ENCODE measurements around the gene RNF182.
"Not testable (repeated sequence)": the region's sequence is repeated elsewhere in the genome, so short reads cannot be mapped to it uniquely, and the experiment has no call there.

Gene RNF182

GRCh38 chr6:13918686-13919250 lies 6.0 kb upstream of the RNF182 start:
- no peak for DNase-seq

DNA sequence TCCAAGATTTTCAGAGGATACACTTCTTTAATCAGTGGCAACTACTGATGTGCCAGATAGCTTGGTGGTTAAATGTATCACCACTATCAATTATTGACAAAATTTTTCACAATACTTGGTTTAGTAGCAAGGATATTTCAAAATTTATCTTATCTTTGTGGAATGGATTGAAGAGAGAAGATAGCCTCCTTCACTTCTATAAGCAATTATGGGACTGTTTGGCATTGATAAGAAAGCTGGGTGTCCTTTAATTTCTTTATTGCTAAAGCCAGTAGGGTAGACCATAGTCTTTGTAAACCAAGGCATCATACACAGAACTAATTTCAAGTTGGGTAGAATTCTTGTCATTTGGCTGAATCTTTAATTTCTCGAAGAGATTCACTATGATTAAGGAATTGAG lies 4.9 kb upstream of the RNF182 start:
- no peak for DNase-seq

GRCh38 chr6:13920552-13920951 lies 4.2 kb upstream of the RNF182 start:
- no peak for DNase-seq

DNA sequence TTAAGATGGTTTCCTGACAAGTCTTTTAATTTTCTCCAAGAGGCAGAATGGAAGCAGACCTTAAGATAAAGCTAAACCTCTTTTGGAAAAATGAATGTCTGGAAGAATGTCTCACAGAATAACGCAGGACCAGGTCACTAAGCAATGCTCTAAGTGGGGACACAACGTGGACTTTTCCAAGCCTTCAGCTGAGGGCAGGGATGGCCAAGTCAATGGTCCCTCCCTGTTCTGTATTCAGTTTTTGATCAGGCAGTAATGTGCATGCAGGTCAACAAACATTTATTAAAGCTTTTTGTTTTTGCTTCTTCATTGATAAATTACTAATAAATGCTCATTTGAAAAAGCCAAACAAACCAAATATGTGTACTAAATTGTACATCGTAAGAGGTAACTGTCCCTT lies 2.0 kb upstream of the RNF182 start:
- no peak for DNase-seq

- no peak for DNase-seq
These were observed 1.1 kb upstream of the RNF182 start for GRCh38 chr6:13923527-13924145.

GRCh38 chr6:13924146-13924948 lies 405 bp upstream of the RNF182 start:
- DNase-seq: peak; percentile 24

- DNase-seq: no peak
These were observed 1.6 kb downstream of the RNF182 start for GRCh38 chr6:13926378-13926777.

DNA sequence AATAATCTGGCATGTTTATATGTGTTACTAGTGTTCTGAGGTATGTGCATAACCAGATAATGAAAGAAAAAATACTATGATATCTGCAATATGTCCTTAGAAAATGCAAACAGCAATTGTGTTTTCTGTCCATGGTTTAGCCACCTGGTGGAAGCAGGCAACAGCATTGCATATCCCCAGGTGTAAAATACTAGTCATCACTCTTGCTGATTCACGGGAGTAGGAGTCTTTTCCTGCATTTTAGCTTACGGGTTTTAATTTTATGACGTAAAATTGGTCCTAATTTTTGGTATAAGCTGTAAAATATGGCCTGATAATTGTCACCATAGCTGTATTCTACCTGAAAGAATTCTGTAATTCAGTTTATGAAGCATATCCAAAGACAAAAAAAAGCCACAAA lies 2.5 kb downstream of the RNF182 start:
- DNase-seq: no peak

- DNase-seq: no peak
These were observed 4.4 kb downstream of the RNF182 start for GRCh38 chr6:13929196-13929595.

DNA sequence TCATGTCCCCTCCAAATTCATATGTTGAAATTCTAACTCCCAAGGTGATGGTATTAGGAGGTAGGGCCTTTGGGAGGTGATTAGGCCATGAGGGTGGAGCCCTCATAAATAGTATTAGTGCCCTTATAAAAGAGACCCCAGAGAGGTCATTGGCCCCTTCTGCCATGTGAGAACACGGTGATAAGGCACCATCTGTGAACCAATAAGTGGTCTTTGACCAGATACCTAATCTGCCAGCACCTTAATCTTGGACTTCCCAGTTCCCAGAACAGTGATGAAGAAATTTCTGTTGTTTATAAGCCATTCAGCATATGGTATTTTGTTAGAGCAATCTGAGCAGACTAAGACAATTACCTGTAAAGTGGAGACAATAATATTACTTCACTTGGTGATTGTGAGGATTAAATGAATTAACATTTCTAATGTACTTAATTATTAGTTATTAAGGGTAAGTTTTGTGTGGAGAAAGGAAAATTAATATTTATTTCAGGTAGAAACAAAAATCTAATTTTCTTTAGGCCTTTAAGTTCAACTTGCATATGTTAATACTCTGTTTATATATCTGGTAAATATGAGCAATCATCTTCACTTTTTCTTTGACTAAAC lies 7.1 kb downstream of the RNF182 start:
- DNase-seq: no peak

GRCh38 chr6:13932785-13933184 lies 8.0 kb downstream of the RNF182 start:
- no peak for DNase-seq

DNA sequence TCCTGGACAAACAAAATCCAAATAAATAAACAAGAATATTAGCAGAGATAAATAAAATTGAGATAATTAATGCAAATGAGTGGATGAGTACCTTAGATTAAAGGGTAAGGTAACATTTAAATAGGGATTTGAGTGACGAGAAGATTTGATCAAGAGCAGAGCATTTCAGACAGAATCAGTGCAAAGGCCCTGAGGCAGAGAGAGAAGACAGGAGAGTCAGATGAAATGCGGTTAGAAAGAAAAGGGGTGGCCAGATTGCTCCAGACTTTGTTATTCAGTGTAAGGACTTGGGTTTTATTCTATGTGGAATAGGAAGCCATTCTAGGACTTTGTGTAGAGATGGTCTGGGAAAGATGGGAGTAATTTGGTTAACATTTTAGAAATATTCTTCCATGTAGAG lies 10.0 kb downstream of the RNF182 start:
- no peak for DNase-seq

GRCh38 chr6:13935190-13935880 lies 10.6 kb downstream of the RNF182 start:
- DNase-seq: no peak

DNA sequence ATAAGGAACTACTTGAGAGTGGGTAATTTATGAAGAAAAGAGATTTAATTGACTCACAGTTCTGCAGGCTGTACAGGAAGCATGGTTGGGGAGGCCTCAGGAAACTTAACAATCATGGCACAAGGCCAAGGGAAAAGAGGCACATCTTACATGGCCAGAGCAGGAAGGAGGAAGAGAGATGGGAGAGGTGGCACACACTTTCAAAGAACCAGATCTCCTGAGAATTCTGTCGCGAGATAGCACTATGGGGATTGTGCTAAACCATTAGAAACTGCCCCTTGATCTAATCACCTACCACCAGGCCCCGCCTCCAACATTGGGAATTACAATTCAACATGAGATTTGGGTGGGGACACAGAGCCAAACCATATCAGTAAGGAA lies 11.1 kb downstream of the RNF182 start:
- DNase-seq: not testable (repeated sequence)

DNA sequence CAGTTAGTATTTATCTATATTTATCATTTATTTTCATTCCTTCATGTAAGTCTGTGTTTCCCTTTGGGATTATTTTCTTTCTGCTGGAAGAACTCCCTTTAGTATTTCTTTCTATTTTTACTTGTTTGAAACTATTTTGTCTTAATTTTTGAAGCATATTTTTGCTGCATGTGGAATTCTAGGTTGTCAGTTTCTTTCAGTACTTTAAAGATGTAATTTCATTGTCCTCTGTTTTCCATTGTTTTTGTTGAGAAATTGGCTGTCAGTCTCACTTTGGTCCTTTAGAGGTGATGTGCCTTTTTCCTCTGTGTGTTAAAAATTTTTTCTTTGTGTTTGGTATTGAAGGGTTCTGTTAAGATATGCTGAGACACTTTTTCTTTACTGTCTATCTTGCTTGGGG lies 17.1 kb downstream of the RNF182 start:
- DNase-seq: no peak

DNA sequence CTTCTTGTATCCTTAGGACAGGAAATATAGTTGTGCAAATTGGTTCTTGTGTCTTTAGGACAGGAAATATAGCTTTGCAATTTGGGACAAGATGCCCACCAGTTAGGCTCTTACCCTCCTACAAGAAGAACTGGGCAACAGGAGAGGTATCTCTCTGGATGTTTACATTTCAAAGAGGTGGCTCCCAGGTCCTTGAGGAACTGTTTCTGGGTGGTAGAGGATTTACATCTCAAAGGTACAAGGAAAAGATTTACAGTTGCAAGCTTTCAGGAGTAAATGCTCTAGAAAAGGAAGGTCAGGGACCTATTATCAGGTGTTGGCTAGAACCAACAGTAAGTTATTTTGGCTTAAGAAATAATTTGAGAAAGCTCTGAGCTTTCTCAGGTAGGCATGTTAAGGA lies 19.2 kb downstream of the RNF182 start:
- no peak for DNase-seq

- DNase-seq: no peak
These were observed 21.8 kb downstream of the RNF182 start for GRCh38 chr6:13946506-13946905.

GRCh38 chr6:13947611-13948178 lies 22.9 kb downstream of the RNF182 start:
- no peak for DNase-seq

DNA sequence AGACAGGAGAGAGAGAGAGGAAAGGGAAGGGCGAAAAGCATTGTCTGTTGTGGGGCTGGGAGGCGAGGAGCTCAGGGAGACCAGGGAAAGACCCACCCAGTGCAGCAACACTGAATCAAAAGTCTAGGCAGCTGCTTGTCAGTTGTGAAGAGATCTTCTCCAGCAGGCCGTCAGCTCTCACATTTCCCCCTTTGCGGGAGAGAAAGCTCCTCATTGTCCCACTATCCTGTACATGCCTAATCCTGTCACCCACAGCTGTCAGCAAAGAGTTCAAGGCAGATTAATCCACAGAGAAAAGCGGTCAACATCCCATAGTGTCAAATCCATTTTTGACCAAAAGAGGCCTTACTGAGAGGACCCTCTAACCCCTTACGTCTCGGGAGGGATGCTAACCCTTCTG lies 27.3 kb downstream of the RNF182 start:
- DNase-seq: no peak

- DNase-seq: no peak
These were observed 28.4 kb downstream of the RNF182 start for GRCh38 chr6:13953061-13953705.

- no peak for DNase-seq
These were observed 40.9 kb downstream of the RNF182 start for GRCh38 chr6:13965582-13966127.

- no peak for DNase-seq
These were observed 46.6 kb downstream of the RNF182 start for GRCh38 chr6:13971303-13971702.
